ENCODE results near the gene SIDT2.

SIDT2 gene

DNA sequence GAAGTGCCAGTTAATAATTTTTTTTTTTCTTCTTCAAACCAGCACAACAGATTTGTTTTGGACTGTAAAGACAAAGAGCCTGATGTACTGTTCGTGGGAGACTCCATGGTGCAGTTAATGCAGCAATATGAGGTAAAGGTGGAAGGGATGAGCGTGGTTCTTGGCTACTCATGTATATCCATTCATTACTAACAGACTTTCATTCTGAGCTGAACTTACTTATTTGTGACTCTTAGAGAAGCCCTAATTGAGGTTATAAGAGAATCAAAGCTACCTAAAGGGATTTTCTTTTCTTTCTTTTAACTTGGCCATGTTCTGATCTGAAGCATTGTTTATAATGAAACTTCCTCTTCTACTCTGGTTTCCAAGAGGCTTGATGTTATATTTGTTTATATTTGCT, 18.7 kb upstream of the SIDT2 start:
- H3K4me3 Mint-ChIP-seq, result no peak overlapping the region
- peak overlapping the region; percentile 26 for H3K27ac Mint-ChIP-seq
- H3K4me1 Mint-ChIP-seq (ENCODE audit: low read depth), result peaks cover 12% of the 10 kb centered on the region
- no peaks in the 10 kb centered on the region for H3K27me3 Mint-ChIP-seq
- H3K36me3 Mint-ChIP-seq (ENCODE audit: low read depth), result peaks cover 51% of the 10 kb centered on the region
- no peaks in the 10 kb centered on the region for H3K9me3 Mint-ChIP-seq

DNA sequence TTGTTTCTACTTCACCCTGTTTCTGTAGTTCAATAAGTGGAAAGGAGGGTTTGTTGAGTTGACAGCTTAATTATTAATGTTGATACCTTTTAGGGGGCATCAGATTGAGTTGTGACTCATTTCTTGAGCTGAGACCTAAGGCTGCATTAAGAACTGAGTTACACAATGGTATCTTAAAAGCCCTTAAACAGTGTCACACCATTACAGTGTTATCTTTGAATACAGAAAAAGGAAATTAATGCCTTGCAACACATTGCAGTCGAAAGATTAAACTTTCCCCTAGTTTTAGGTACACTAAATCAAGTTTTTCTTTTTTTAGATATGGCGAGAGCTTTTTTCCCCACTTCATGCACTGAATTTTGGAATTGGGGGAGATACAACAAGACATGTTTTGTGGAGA, 17.7 kb upstream of the SIDT2 start:
- Mint-ChIP-seq H3K36me3 (ENCODE audit: low read depth) (peaks cover 55% of the 10 kb centered on the region), H3K27ac (peak overlapping the region; percentile 31), H3K27me3 (no peaks in the 10 kb centered on the region), H3K9me3 (no peaks in the 10 kb centered on the region), H3K4me3 (no peak overlapping the region), H3K4me1 (ENCODE audit: low read depth) (peaks cover 12% of the 10 kb centered on the region)

DNA sequence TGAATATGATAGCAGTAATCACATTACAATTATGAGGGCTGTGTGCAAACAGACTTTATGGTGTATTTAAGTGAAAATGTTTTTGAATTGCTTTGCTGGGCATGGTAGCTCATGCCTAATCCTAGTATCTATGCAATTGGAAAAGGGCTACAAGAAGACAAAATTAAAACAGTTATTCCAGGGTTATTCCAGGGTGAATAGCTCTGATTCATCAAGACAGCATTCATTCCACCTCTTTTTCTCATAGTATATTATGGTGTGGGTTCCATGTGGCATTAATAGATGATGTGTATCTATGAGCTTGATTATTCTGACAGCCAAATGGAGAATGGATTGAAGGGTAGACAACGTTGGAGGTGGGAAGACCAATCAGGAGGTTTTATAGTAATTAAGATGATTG, 12.1 kb upstream of the SIDT2 start:
- no peaks in the 10 kb centered on the region for H3K27me3 Mint-ChIP-seq
- H3K4me3 Mint-ChIP-seq, result no peak overlapping the region
- H3K27ac Mint-ChIP-seq, result no peak overlapping the region
- H3K36me3 Mint-ChIP-seq (ENCODE audit: low read depth), result peaks cover 58% of the 10 kb centered on the region
- no peaks in the 10 kb centered on the region for H3K4me1 Mint-ChIP-seq (ENCODE audit: low read depth)
- H3K9me3 Mint-ChIP-seq, result no peaks in the 10 kb centered on the region

DNA sequence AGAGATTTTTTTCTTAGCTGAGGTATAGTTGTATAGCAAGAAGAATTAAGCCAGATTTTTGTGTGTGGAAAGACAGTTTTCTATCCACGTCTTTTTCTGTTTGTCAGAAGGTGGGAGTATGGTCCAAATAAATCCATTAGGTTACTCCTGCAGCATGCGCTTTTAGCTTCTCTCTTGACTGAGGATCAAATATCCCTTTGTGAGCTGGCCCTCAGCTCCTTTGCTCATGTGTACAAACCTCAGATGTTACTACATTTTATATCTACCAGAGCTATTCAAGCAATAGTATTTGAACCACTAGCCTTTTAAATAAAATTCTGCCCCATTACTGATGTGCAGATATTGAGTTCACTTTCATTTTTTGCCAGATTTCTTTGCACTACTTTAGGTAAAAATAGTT, 8.8 kb upstream of the SIDT2 start:
- no peaks in the 10 kb centered on the region for H3K27me3 Mint-ChIP-seq
- H3K4me1 Mint-ChIP-seq (ENCODE audit: low read depth), result peaks cover 5% of the 10 kb centered on the region
- no peak overlapping the region for H3K27ac Mint-ChIP-seq
- no peak overlapping the region for H3K4me3 Mint-ChIP-seq
- no peaks in the 10 kb centered on the region for H3K9me3 Mint-ChIP-seq
- peaks cover 48% of the 10 kb centered on the region for H3K36me3 Mint-ChIP-seq (ENCODE audit: low read depth)

DNA sequence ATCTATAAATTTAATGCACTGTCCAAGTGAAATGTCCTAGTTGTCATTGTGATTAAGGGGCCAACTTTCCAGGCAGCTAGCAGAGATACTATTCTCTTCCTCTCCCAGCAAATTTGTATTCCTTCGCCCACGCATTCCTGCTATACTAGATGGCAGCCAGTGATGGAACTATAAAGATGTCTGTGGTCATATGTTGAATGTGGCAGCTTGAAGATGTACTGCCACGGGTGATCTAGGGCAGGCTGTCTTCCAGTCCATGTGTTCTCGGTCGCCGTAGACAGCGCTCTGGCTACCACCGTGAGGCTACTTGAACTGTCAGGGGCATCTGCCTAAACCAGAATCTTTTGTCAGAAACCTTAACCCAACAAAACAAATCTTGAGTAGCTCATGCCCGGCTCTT, 8.3 kb upstream of the SIDT2 start:
- Mint-ChIP-seq H3K27me3 (no peaks in the 10 kb centered on the region), H3K9me3 (no peaks in the 10 kb centered on the region), H3K27ac (no peak overlapping the region), H3K4me1 (ENCODE audit: low read depth) (peaks cover 5% of the 10 kb centered on the region), H3K36me3 (ENCODE audit: low read depth) (peaks cover 46% of the 10 kb centered on the region), H3K4me3 (no peak overlapping the region)

DNA sequence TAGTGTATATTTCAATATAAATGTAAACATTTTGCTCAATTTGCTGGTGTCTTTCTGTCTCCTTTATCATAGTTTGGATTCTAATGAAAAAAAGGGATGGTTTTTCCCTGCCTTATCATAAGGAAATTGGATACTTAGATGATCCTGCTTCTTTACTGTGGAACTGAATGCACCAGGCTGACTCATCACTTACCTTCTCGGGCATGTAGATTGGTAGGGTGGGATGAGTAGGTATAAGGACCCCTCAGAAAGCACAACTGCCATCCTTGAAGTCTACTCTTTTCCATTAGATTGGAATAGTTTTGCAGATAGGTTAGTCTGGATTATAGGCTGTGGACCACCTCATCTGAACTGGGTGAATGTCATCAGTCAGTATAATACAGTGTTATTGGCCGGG, 7.5 kb upstream of the SIDT2 start:
- Mint-ChIP-seq H3K36me3 (ENCODE audit: low read depth) (peaks cover 38% of the 10 kb centered on the region), H3K4me1 (ENCODE audit: low read depth) (peaks cover 5% of the 10 kb centered on the region), H3K27me3 (no peaks in the 10 kb centered on the region), H3K9me3 (no peaks in the 10 kb centered on the region), H3K4me3 (no peak overlapping the region), H3K27ac (peak overlapping the region; percentile 18)

DNA sequence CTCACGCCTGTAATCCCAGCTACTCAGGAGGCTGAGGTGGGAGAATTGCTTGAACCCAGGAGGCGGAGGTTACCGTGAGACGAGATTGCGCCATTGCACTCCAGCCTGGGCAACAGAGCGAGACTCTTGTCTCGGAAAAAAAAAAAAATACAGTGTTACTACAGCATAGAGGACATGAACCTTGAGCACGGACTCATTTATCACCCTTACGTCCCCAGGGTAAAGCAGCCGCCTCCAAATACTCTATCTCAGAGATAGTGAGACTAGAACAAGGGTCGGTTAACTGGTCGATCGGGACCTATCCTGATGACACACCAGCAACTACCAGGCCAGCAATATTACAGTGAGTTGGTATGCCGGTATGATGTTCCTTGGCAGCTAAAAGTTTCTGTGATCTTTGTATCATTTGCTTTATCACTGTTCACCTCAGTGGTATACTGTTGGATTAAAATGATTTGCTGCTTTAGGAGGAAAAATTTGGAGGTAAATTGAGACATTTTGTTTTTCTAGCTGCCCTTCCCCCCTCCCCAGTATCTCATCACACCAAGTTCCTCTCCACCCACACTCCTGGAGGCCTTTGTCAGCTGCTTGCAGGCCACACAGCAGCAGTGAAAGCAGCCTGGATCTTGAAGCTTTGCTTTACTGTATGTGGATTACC, 7.0 kb upstream of the SIDT2 start:
- H3K4me3 Mint-ChIP-seq, result no peak overlapping the region
- peak overlapping the region; percentile 38 for H3K27ac Mint-ChIP-seq
- H3K4me1 Mint-ChIP-seq (ENCODE audit: low read depth), result peaks cover 5% of the 10 kb centered on the region
- H3K9me3 Mint-ChIP-seq, result no peaks in the 10 kb centered on the region
- H3K36me3 Mint-ChIP-seq (ENCODE audit: low read depth), result peaks cover 33% of the 10 kb centered on the region
- no peaks in the 10 kb centered on the region for H3K27me3 Mint-ChIP-seq

DNA sequence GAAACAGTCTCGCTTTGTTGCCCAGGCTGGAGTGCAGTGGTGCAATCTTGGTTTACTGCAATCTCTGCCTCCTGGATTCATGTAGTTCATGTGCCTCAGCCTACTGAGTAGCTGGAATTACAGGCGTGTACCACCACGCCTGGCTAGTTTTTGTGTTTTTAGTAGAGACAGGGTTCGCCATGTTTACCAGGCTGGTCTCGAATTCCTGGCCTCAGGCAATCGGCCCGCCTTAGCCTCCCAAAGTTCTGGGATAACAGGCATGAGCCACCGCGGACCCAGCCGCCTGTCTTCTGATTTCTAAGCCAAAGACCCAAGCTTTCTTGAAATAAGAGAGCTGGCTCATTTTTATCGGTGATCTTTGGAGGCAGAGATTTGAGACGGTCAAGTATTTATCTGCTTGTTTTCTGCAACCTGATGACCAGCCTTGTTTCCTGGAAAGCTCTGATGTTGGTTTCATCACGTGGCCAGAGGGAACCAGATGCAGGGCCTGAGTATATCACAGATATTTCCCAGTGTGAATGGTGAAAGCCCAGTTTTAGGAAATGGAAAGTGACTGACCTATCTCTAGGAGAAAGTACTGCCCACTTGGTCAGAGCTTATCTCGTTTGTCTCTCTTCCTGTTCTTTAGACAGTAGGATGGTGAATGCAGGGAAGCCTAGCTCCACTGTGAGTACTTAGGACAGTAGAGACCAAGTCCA, 5.7 kb upstream of the SIDT2 start:
- Mint-ChIP-seq H3K36me3 (ENCODE audit: low read depth) (peaks cover 23% of the 10 kb centered on the region), H3K4me3 (no peak overlapping the region), H3K27me3 (no peaks in the 10 kb centered on the region), H3K9me3 (no peaks in the 10 kb centered on the region), H3K4me1 (ENCODE audit: low read depth) (peaks cover 9% of the 10 kb centered on the region), H3K27ac (peak overlapping the region; percentile 36)

DNA sequence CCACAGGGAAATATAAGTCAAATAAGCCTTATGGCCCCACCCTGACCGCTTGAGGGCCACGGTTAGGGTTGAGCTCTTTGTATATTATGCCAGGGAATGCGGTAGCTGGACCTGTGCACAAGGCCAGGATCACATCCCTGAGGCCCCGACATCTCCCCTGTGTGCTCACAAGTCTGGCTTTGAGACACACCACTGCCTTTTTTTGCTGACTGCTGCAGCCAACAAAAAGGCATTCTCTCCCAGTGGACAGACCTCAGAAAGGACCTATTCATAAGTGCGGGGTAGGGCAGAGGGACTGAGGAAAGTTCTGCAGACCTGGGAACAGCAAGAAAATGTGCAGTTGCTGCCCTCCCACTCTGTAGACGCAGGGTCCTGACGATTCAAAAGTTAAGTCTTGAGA, 3.4 kb upstream of the SIDT2 start:
- Mint-ChIP-seq H3K36me3 (ENCODE audit: low read depth) (peaks cover 9% of the 10 kb centered on the region), H3K27me3 (no peaks in the 10 kb centered on the region), H3K4me3 (no peak overlapping the region), H3K4me1 (ENCODE audit: low read depth) (peaks cover 24% of the 10 kb centered on the region), H3K9me3 (no peaks in the 10 kb centered on the region), H3K27ac (no peak overlapping the region)

DNA sequence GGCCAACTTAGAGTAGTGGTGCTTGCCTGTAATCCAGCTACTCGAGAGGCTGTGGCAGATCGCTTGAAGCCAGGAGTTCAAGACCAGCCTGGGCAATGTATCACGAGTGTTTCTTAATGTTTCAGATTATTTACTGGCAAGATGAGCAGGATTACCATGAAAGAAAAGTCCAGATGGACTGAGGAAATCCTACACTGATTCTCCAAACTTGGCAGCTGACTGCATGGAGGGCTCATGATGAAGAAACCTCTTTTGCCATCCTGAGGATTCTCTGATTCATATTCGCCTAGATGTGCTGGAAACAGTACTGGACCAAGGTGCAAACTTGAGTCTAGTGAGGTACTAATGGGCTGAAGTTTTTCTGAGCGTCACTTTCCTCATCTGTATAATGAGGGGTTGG, 2.8 kb upstream of the SIDT2 start:
- Mint-ChIP-seq H3K36me3 (ENCODE audit: low read depth) (peaks cover 9% of the 10 kb centered on the region), H3K4me3 (no peak overlapping the region), H3K27me3 (no peaks in the 10 kb centered on the region)

DNA sequence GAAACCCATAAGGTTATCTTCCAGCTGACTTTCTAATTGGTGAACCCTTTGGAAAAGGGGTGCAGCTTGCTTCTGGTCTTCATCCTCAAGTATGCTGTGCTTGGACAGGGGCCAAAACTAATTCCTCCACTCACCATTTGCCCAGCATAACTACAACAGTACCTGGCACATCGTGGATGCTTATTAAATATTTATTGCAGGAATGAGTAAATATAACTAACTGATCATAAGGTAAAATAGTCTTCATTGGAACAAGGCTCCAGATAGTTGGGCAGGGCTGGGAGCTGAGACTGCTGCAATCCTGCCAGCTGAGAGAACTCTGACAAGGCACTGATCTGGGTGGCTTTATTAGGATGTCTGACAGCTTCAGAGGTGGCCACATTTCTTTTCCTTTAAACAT, 2.4 kb upstream of the SIDT2 start:
- no peak overlapping the region for H3K4me3 Mint-ChIP-seq
- no peaks in the 10 kb centered on the region for H3K27me3 Mint-ChIP-seq
- H3K27ac Mint-ChIP-seq, result no peak overlapping the region
- H3K36me3 Mint-ChIP-seq (ENCODE audit: low read depth), result peaks cover 5% of the 10 kb centered on the region
- no peaks in the 10 kb centered on the region for H3K9me3 Mint-ChIP-seq
- H3K4me1 Mint-ChIP-seq (ENCODE audit: low read depth), result peaks cover 35% of the 10 kb centered on the region

More for the DNA sequence above, 2.8 kb upstream of the SIDT2 start:
- Mint-ChIP-seq H3K9me3 (no peaks in the 10 kb centered on the region), H3K4me1 (ENCODE audit: low read depth) (peaks cover 31% of the 10 kb centered on the region), H3K27ac (no peak overlapping the region)

DNA sequence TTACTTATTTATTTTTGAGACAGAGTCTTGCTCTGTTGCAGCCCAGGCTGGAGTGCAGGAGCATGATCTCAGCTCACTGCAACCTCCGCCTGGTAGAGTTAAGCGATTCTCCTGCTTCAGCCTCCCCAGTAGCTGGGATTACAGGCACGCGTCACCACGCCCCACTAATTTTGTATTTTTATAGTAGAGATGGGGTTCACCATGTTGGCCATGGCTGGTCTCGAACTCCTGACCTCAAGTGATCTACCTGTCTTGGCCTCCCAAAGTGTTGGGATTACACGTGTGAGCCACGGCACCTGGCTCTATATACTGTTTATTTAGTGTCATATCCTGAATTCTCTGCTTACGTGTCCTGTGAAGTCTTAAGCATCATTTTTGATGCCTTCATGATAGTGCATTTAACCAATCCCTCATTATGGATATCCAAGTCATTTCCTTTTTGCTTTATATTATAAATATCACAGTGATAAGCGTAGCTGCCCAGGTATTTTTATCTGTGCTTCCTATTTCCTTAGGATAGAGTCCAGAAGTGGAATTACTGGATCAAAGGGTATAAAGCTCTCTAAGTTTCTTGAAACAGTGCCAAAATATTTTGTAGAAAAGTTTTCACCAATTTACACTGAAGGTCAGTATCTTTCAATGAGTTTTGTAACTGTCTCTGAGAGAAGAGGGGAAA, 871 bp upstream of the SIDT2 start:
- H3K4me3 Mint-ChIP-seq, result peak overlapping the region; percentile 87
- H3K27me3 Mint-ChIP-seq, result no peaks in the 10 kb centered on the region
- no peaks in the 10 kb centered on the region for H3K36me3 Mint-ChIP-seq (ENCODE audit: low read depth)
- H3K9me3 Mint-ChIP-seq, result no peaks in the 10 kb centered on the region
- H3K4me1 Mint-ChIP-seq (ENCODE audit: low read depth), result peaks cover 30% of the 10 kb centered on the region
- H3K27ac Mint-ChIP-seq, result no peak overlapping the region

DNA sequence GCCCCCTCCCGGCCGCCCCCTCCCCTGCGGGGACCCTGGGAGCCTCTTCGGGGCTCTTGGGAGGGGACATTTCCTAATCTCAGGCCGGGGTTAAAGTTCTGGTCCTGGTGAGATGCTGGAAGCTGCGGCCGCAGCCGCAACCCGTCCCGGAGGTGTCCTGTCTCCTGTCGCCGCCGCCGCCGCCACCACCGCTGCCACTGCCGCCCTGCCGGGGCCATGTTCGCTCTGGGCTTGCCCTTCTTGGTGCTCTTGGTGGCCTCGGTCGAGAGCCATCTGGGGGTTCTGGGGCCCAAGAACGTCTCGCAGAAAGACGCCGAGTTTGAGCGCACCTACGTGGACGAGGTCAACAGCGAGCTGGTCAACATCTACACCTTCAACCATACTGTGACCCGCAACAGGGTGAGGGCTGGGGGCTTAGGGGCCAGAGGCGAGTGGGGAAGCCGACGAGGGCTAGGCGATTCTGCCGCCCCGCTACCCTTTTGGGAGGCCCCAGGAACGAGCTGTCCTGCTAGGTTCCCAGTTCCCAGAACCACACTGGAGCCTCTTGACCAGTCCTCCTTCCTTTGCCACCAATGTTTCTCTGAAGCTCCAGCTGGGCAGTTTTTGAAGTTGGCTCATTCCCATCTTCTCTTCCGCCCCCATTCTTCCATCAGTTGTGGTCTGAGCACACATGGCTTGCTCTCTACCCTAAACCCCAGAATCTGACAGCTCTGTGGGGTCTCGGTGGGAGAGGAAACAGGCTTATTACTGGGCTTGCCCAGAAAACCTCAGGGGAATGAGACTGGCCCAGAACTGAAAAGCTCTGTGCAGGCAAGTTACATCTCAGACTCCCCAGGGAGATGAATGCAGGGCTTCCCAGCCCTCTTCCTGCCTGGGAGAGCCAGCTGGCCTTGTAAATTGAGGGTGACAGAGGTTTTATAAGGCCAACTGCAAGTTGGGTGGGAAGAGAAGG, 781 bp downstream of the SIDT2 start:
- H3K4me1 Mint-ChIP-seq (ENCODE audit: low read depth), result peaks cover 30% of the 10 kb centered on the region
- no peaks in the 10 kb centered on the region for H3K36me3 Mint-ChIP-seq (ENCODE audit: low read depth)
- H3K9me3 Mint-ChIP-seq, result no peaks in the 10 kb centered on the region
- no peaks in the 10 kb centered on the region for H3K27me3 Mint-ChIP-seq
- peak overlapping the region; percentile 81 for H3K27ac Mint-ChIP-seq
- peak overlapping the region; percentile 87 for H3K4me3 Mint-ChIP-seq

DNA sequence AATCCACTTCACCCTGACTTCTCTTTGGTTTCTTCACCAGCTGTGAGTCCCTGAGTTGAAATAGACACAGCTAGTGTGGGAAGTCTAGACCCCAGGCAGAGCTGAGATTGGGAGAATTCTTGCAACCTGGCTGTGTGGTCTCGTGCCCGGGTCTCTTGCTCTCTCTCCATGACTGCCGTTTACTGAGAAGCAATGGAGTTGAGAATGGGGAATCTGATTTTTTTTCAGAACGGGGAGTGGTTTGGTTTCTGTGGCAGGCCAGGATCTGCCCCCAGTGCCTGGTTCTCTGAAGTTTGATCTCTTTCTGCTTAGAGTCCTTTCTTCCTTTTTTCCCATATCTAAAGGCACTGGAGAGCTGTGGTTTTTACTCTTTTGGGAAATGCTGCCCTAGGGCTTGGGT, 1.5 kb downstream of the SIDT2 start:
- Mint-ChIP-seq H3K9me3 (no peaks in the 10 kb centered on the region), H3K27ac (no peak overlapping the region), H3K27me3 (no peaks in the 10 kb centered on the region), H3K4me1 (ENCODE audit: low read depth) (peaks cover 30% of the 10 kb centered on the region), H3K36me3 (ENCODE audit: low read depth) (no peaks in the 10 kb centered on the region), H3K4me3 (peak overlapping the region; percentile 87)
